Fibroblast of lung (primary cell): ENCODE results near the gene NHSL1.

Source experiments
- CTCF ChIP-seq, 2 donors: IDR thresholded peaks in 1 of 2; conservative IDR thresholded peaks in 1 of 2; 1 replicate in 1 of 2; 2 replicates in 1 of 2; pipeline ENCODE4 v1.5.1; 2011 to 2012; ENCODE audit warnings: low read length in 2 of 2, control low read depth in 1 of 2, inconsistent platforms in 1 of 2, low read depth in 1 of 2, mild to moderate bottlenecking in 1 of 2
- EZH2 ChIP-seq: IDR thresholded peaks from 2 replicates; pipeline ENCODE4 v1.5.1; 2012; ENCODE audit warnings: low read length, control low read depth, mild to moderate bottlenecking; ENCODE audit errors: missing control alignments

GRCh38 chr6:138492113-138492512 lies 7.2 kb downstream of the NHSL1 start:
- TF ChIP-seq CTCF (conservative IDR thresholded peaks at IDR 0.05 in 1 of 2, IDR thresholded peaks at IDR 0.05 in 1 of 2; ENCODE audit: low read depth in 1 of 2, low read length in 2 of 2) (no peak), EZH2 (no peak)
